Ovary (tissue), 9 donors: ENCODE data around the gene SS18L1. TPM values are rescaled to one million over a fixed set of nuclear protein-coding genes. Genes with fewer than 3 reads are reported as not detected.

ENCODE experiments used
- DNase-seq, 5 donors: peaks; one replicate each; pipeline ENCODE4 v3.0.0-alpha.2; 2019 to 2020
- H3K27ac ChIP-seq, 2 donors: fragments of 200-600 bp; one replicate each; pipeline versions ENCODE4 v1.5.1 to v1.8.0; 2019 to 2022
- H3K27me3 ChIP-seq: fragments of 200-600 bp; one replicate; pipeline ENCODE4 v1.8.0; 2022
- H3K36me3 ChIP-seq: fragments of 200-600 bp; sonication (generic); one replicate; pipeline ENCODE4 v1.5.1; 2019
- H3K4me1 ChIP-seq: one replicate; pipeline ENCODE4 v1.8.1; 2013; ENCODE audit warnings: mild to moderate bottlenecking, moderate library complexity; ENCODE audit not compliant: insufficient read depth
- H3K4me3 ChIP-seq: fragments of 200-600 bp; sonication (generic); one replicate; pipeline ENCODE4 v1.5.1; 2017
- H3K9me3 ChIP-seq, 2 donors: fragments of 200-600 bp in 1 of 2; sonication (generic) in 1 of 2; one replicate each; pipeline versions ENCODE4 v1.5.1 to v1.8.1; 2013 to 2019; ENCODE audit warnings: mild to moderate bottlenecking in 1 of 2, moderate library complexity in 1 of 2
- EP300 ChIP-seq: sonication (generic); formaldehyde crosslinking; IDR thresholded peaks from one replicate; pipeline ENCODE4 v1.6.1; 2017; ENCODE audit warnings: antibody characterized with exemption
- POLR2A ChIP-seq: fragments of 450-650 bp; IDR thresholded peaks from one replicate; pipeline ENCODE4 v1.6.1; 2017; ENCODE audit warnings: antibody characterized with exemption, mild to moderate bottlenecking, moderate library complexity
- WGBS, 3 donors: extraction: QIAGEN DNeasy Blood & Tissue Kit in 1 of 3; methylation state at CpG; one replicate each; pipeline versions ENCODE4 v1.1.5 to v1.1.7; 2013 to 2017; 5-methylcytosine and 5-hydroxymethylcytosine counted together
- intact Hi-C, 4 donors: fragments of 100-400 bp; cut with DNase I; formaldehyde crosslinking; loops; one replicate each; pipeline versions ENCODE4 v1.11.0 to v1.15.1; 2022 to 2023
- polyA plus RNA-seq, 2 donors: library from polyadenylated mRNA; stranded (reverse); fragments of 200-250 nt in 1 of 2; fragments of 350-450 nt in 1 of 2; fragmentation: Illumina TruSeq in 1 of 2; extraction: RNeasy Lipid Tissue Mini Kit (QIAGEN cat#74804) in 1 of 2; gene quantifications; one replicate each; pipeline ENCODE4 v1.2.3, GENCODE V29; 2013 to 2014
- total RNA-seq, 7 donors: library from RNA; depleted of rRNA in 2 of 7; stranded (reverse); fragments of >200 nt in 2 of 7; fragmentation: NEBNext Ultra II Directional in 3 of 7; extraction: Animal tissue kit (Norgen Biotek cat#: 25700) in 3 of 7; gene quantifications; one replicate each; pipeline versions ENCODE4 v1.1.0 to v1.2.4, GENCODE V29; 2016 to 2023
- TF ChIP-seq, protein P1 (sequence below), 3 donors: fragments of 450-650 bp in 2 of 3; fragments of 200-600 bp in 1 of 3; IDR thresholded peaks; one replicate each; pipeline versions ENCODE4 v1.5.1 to v1.8.0; 2016 to 2022; ENCODE audit warnings: antibody characterized with exemption in 3 of 3, mild to moderate bottlenecking in 1 of 3
- donor health status: DM: no; HTN: no; CAD: no; lungs with moderate emphysema.
- donor health status: DM: no; HTN: no; CAD: no.
- donor health status: Bipolar disorder and iron deficiency.
- donor health status: DM: yes; HTN: yes; CAD: no.
- donor health status: DM: no; HTN: no; CAD: no.
- donor health status: DM: yes; HTN: yes; CAD: no.

The SS18L1 gene
- total and polyA plus RNA-seq, 9 donors, result 7.7 to 14.3 (median 12.4) TPM

DNA sequence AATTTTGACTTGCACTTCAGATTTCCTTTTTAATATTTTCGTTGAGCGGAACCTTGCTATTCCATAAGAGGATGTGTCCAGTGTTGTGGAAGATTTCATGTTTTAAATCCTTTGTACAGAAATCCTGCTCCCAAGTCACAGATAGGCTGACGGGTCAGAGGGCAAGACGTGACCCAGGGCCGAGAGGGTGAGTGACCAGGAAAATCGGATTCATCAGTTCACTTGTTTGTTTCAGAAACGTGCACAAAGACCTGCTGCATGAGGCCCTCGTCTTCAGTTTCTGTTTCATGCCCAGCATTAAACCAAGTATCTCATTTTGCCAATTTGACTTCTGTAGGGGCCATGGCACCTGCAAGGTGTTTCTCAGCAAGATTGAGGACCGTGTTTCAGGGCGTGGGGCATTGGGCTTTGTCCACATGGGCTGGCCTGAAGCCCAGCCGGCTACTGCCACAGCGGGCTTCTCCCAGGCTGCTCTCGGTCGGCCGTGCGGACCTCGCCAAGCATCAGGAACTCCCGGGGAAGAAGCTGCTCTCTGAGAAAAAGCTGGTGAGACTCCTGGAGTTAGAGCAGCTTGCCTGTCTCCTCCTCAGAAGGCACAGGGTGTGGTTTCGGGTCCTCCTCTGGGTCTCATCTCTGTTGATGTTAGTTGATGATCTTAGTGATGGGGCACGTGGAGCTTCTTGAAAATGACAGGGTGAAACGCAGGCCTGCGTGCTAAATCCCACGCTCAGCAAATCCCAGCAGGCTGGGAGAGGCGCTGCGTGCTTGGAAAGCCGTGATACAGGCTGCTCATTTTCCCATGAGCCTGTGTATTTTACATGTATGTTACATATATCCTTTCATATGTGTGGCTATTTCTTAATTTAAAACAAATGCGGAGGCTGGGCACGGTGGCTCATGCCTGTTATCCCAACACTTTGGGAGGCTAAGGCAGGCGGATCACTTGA is 49.8 kb downstream of the SS18L1 start:
- WGBS, 3 donors, result 84 to 86% (median 85%) methylated on average over 29 of the region's 29 CpGs
- intact Hi-C loops, result no loop called here
- Histone ChIP-seq H3K4me1 (no peaks in the 10 kb centered on the region), H3K27me3 (no peaks in the 10 kb centered on the region), H3K9me3 (no peaks in the 10 kb centered on the region), H3K4me3 (no peak overlapping the region), H3K27ac (no peak overlapping the region), H3K36me3 (no peaks in the 10 kb centered on the region)
- DNase-seq, result peak in 1 of 5 donors; percentile 27
- TF ChIP-seq EP300, result no peak
- no peak for TF ChIP-seq POLR2A
- TF ChIP-seq, protein P1, sequence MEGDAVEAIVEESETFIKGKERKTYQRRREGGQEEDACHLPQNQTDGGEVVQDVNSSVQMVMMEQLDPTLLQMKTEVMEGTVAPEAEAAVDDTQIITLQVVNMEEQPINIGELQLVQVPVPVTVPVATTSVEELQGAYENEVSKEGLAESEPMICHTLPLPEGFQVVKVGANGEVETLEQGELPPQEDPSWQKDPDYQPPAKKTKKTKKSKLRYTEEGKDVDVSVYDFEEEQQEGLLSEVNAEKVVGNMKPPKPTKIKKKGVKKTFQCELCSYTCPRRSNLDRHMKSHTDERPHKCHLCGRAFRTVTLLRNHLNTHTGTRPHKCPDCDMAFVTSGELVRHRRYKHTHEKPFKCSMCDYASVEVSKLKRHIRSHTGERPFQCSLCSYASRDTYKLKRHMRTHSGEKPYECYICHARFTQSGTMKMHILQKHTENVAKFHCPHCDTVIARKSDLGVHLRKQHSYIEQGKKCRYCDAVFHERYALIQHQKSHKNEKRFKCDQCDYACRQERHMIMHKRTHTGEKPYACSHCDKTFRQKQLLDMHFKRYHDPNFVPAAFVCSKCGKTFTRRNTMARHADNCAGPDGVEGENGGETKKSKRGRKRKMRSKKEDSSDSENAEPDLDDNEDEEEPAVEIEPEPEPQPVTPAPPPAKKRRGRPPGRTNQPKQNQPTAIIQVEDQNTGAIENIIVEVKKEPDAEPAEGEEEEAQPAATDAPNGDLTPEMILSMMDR (IDR thresholded peaks at IDR 0.05), result no peak

GRCh38 chr20:62195075-62195405 is 51.5 kb downstream of the SS18L1 start:
- no peak for TF ChIP-seq EP300
- TF ChIP-seq, protein P1 (IDR thresholded peaks at IDR 0.05), result no peak
- no peak for TF ChIP-seq POLR2A
- Histone ChIP-seq H3K9me3 (no peaks in the 10 kb centered on the region), H3K4me1 (no peaks in the 10 kb centered on the region), H3K4me3 (no peak overlapping the region), H3K27ac (no peak overlapping the region), H3K36me3 (no peaks in the 10 kb centered on the region), H3K27me3 (no peaks in the 10 kb centered on the region)
- 71 to 77% (median 72%) methylated on average over 8 of the region's 8 CpGs for WGBS, 3 donors
- peak in 1 of 5 donors; percentile 11 for DNase-seq
- intact Hi-C loops, result no loop called here

DNA sequence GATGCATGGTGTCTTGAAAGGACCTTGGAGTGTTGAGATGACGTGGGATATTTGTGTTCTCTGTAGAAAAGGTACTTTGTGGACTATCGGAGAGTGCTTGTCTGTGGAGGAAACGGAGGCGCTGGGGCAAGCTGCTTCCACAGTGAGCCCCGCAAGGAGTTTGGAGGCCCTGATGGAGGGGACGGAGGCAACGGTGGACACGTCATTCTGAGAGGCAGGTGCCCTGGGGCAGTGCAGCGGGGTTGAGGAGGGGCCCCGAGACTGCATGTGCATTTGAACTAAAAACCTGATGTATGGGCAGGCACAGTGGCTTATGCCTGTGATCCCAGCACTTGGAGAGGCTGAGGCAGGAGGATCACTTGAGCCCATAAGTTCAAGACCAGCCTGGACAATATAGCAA is 52.2 kb downstream of the SS18L1 start:
- Histone ChIP-seq H3K27me3 (no peaks in the 10 kb centered on the region), H3K9me3 (no peaks in the 10 kb centered on the region), H3K4me1 (no peaks in the 10 kb centered on the region), H3K27ac (no peak overlapping the region), H3K36me3 (no peaks in the 10 kb centered on the region), H3K4me3 (no peak overlapping the region)
- intact Hi-C loops, result no loop called here
- 93 to 94% (median 93%) methylated on average over 10 of the region's 10 CpGs for WGBS, 3 donors
- TF ChIP-seq EP300, result no peak
- DNase-seq, result peak in 1 of 5 donors; percentile 19

- intact Hi-C loops, result no loop called here
- TF ChIP-seq, protein P1 (IDR thresholded peaks at IDR 0.05), result no peak
- no peak for TF ChIP-seq POLR2A
- TF ChIP-seq EP300, result no peak
- Histone ChIP-seq H3K9me3 (no peaks in the 10 kb centered on the region), H3K27me3 (no peaks in the 10 kb centered on the region), H3K36me3 (no peaks in the 10 kb centered on the region), H3K27ac (no peak overlapping the region), H3K4me3 (no peak overlapping the region), H3K4me1 (no peaks in the 10 kb centered on the region)
- 91 to 94% (median 94%) methylated on average over 10 of the region's 10 CpGs for WGBS, 3 donors
- DNase-seq, result peak in 1 of 5 donors; percentile 13
These were observed 52.7 kb downstream of the SS18L1 start for GRCh38 chr20:62196286-62196685.

DNA sequence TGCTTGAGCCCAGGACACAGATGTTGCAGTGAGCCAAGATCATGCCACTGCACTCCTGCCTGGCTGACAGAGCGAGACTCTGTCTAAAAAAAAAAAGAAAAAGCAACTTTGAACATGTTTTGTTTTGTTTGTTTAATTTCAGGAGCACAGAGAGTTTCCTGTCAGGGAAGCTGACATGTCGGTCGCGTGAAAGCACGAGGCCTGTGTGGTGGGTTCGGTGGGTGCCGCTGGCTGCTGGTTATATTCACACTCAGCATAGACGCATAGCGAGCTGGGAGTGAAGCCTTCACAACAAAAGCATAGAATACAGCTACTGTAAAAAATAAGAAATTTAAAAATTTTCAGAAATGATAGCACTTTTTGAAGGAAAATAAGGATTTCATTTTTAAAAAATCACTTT is 53.7 kb downstream of the SS18L1 start:
- Histone ChIP-seq H3K27ac (no peak overlapping the region), H3K4me1 (no peaks in the 10 kb centered on the region), H3K27me3 (no peaks in the 10 kb centered on the region), H3K36me3 (no peaks in the 10 kb centered on the region), H3K4me3 (no peak overlapping the region), H3K9me3 (no peaks in the 10 kb centered on the region)
- TF ChIP-seq EP300 (no peak), POLR2A (no peak)
- TF ChIP-seq, protein P1 (IDR thresholded peaks at IDR 0.05), result no peak
- 86 to 97% (median 96%) methylated on average over 9 of the region's 9 CpGs for WGBS, 3 donors
- intact Hi-C loops, result no loop called here
- peak in 1 of 5 donors; percentile 7 for DNase-seq
